Measurements from ENCODE around the gene HADHA. TPM values are rescaled to one million over a fixed set of nuclear protein-coding genes. Genes with fewer than 3 reads are reported as not detected.

The HADHA gene
- total and polyA plus RNA-seq, 2 donors (not counting 1 experiment from before 2014, with no cell fraction given) = 29.8 to 96.7 TPM

- Histone ChIP-seq H3K9me3 (ENCODE audit: control extremely low read depth in 1 of 3, control insufficient read depth in 2 of 3, insufficient read depth in 1 of 3, low read length in 2 of 3) (peaks cover 1 to 16% (median 15%) of the 10 kb centered on the region in 3 donors), H3K36me3 (replicated peaks in 1 of 2; ENCODE audit: control extremely low read depth in 1 of 2, control insufficient read depth in 1 of 2, extremely low read depth in 1 of 2, insufficient read depth in 2 of 2, low read length in 1 of 2) (peaks cover 13 to 81% of the 10 kb centered on the region in 2 experiments), H3K79me2 (ENCODE audit: control insufficient read depth, insufficient read depth, low read length) (no peaks in the 10 kb centered on the region), H2AFZ (ENCODE audit: insufficient read depth, low read depth, low read length, poor library complexity, severe bottlenecking) (no peak overlapping the region), H4K20me1 (ENCODE audit: control insufficient read depth, insufficient read depth, low read length, poor library complexity, severe bottlenecking) (no peaks in the 10 kb centered on the region), H3K4me3 (ENCODE audit: control extremely low read depth in 1 of 5, extremely low read depth in 1 of 5, insufficient read depth in 1 of 5, low read depth in 2 of 5, low read length in 4 of 5) (no peak overlapping the region), H3K27ac (ENCODE audit: low read length in 2 of 2) (no peak overlapping the region), H3K9ac (ENCODE audit: low read length) (no peak overlapping the region), H3K27me3 (replicated peaks in 1 of 4; ENCODE audit: control extremely low read depth in 1 of 4, control insufficient read depth in 3 of 4, insufficient read depth in 4 of 4, low read length in 3 of 4) (no peaks in the 10 kb centered on the region), H3K4me1 (ENCODE audit: control insufficient read depth in 2 of 2, insufficient read depth in 2 of 2, low read length in 2 of 2) (peaks cover 13 to 16% of the 10 kb centered on the region in 2 donors), H3K4me2 (replicated peaks; ENCODE audit: low read depth, low read length, poor library complexity, severe bottlenecking) (no peak overlapping the region)
- peaks cover 7% of the 10 kb centered on the region for H3K9me3 Mint-ChIP-seq (ENCODE audit: insufficient read depth)
- POLR2A ChIA-PET = interaction anchor here (0.7 kb wide), 1 partner anchor 19 kb away, joined by 8 read pairs; no protein-coding TSS in a partner anchor
- H3K4me1 Mint-ChIP-seq = peaks cover 24% of the 10 kb centered on the region
- ATAC-seq (ENCODE audit: low read depth) (no peak), DNase-seq (no peak)
- no peak overlapping the region for H3K4me3 Mint-ChIP-seq
- 86% methylated on average over 8 of the region's 10 CpGs for WGBS (ENCODE audit: insufficient coverage)
- CTCF ChIA-PET = interaction anchor here (1.0 kb wide), 1 partner anchor 8 kb away, joined by 3 read pairs; no protein-coding TSS in a partner anchor
- intact Hi-C loops (cut with micrococcal nuclease) = no loop called here
- H3K27me3 Mint-ChIP-seq = no peaks in the 10 kb centered on the region
- no peak overlapping the region for H3K27ac Mint-ChIP-seq
- no peak for TF ChIP-seq EZH2 (IDR thresholded peaks at IDR 0.05; ENCODE audit: borderline replicate concordance, insufficient read depth, low read depth, low read length, poor library complexity, severe bottlenecking)
- TF ChIP-seq CTCF (IDR thresholded peaks at IDR 0.05) = no peak
These were observed 50.7 kb downstream of the HADHA start for GRCh38 chr2:26193578-26194231.
